ENCODE results near the gene GRM5.

- TF ChIP-seq REST (IDR thresholded peaks at IDR 0.05; ENCODE audit: insufficient read depth in 1 of 2, low read depth in 2 of 2, low read length in 2 of 2) (no peak), SIN3A (IDR thresholded peaks at IDR 0.05; ENCODE audit: borderline replicate concordance, insufficient read depth, low read length) (no peak), TAF1 (IDR thresholded peaks at IDR 0.05; ENCODE audit: borderline replicate concordance, insufficient read depth, low read length) (no peak)
Observed at GRCh38 chr11:88535266-88535665, 530.5 kb downstream of the GRM5 start.
